Colonic mucosa (tissue), 4 donors: ENCODE data around the gene SYT1. TPM values are rescaled to one million over a fixed set of nuclear protein-coding genes. Genes with fewer than 3 reads are reported as not detected.

ENCODE experiments used
- DNase-seq: peaks from one replicate; pipeline ENCODE4 v3.0.0-alpha.2; 2020
- H3K27ac ChIP-seq: fragments of 200-600 bp; one replicate; pipeline ENCODE4 v1.8.0; 2021
- H3K27me3 ChIP-seq: fragments of 200-600 bp; one replicate; pipeline ENCODE4 v1.8.0; 2021
- H3K36me3 ChIP-seq: fragments of 200-600 bp; one replicate; pipeline ENCODE4 v1.8.0; 2021
- H3K4me1 ChIP-seq: fragments of 200-600 bp; one replicate; pipeline ENCODE4 v1.8.0; 2021; ENCODE audit warnings: mild to moderate bottlenecking
- H3K4me3 ChIP-seq: fragments of 200-600 bp; one replicate; pipeline ENCODE4 v1.8.0; 2021
- H3K9ac ChIP-seq, 2 donors: one replicate each; pipeline ENCODE4 v1.7.0; 2013; ENCODE audit warnings: control low read depth in 2 of 2, low read depth in 2 of 2, low read length in 2 of 2
- H3K9me3 ChIP-seq: fragments of 200-600 bp; one replicate; pipeline ENCODE4 v1.8.0; 2021
- CTCF ChIP-seq: fragments of 200-600 bp; IDR thresholded peaks from one replicate; pipeline ENCODE4 v1.8.0; 2022; ENCODE audit warnings: antibody characterized with exemption, mild to moderate bottlenecking
- intact Hi-C: fragments of 100-400 bp; cut with DNase I; formaldehyde crosslinking; loops from one replicate; pipeline ENCODE4 v1.14.1; 2022
- total RNA-seq, 2 donors: library from RNA; stranded (reverse); fragmentation: NEBNext Ultra II Directional in 1 of 2; extraction: Animal tissue kit (Norgen Biotek cat#: 25700) in 1 of 2; gene quantifications; one replicate each; pipeline ENCODE4 v1.2.1, GENCODE V29; 2021
- donor health status: healthy.
- donor health status: DM: no; HTN: no; CAD: no.
- donor health status: DM: no; HTN: no; CAD: no.

The SYT1 gene
- total RNA-seq, 2 donors from 2014 or later: 0.94 to 3.2 TPM

DNA sequence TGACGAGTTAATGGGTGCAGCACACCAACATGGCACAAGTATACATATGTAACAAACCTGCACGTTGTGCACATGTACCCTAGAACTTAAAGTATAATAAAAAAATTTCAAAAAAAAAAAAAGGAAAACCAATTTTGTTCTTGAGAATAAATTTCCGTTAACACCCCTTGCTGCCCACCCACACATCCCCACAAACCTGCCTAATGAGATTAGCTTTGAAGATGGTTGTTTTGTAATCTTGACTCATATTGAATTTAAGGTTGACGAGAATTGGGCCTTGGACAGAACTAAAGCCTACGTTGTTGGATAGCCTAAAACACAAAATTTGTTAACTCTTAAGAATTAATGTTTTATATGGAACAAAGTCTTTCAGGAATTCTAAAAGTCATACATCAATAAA, 52.9 kb downstream of the SYT1 start:
- intact Hi-C loops: no loop called here
- no peaks in the 10 kb centered on the region for H3K27me3 ChIP-seq
- H3K9ac ChIP-seq: no peak overlapping the region
- no peak overlapping the region for H3K4me3 ChIP-seq
- no peaks in the 10 kb centered on the region for H3K9me3 ChIP-seq
- no peaks in the 10 kb centered on the region for H3K36me3 ChIP-seq
- no peak for DNase-seq
- no peak for TF ChIP-seq CTCF
- H3K27ac ChIP-seq: no peak overlapping the region
- H3K4me1 ChIP-seq: no peaks in the 10 kb centered on the region

DNA sequence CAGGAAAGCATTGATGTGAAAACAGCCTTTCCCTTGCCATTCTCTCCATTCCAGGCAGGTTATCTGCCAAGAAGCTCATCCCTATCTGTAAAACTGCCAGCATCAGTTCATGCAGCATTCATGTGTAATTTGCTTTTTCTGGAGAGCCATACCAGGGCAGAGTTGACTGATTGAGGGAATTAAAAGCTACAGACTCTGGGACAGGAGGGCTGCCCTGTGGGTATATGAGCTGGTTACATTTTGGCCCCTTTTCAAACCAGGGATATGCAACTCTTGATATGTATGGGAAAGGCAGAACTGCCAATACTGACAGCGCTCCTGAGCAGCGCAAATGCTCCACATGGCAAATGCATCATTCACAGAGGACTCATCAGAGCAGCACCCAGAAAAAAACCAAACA, 53.7 kb downstream of the SYT1 start:
- Histone ChIP-seq H3K4me3 (no peak overlapping the region), H3K27ac (no peak overlapping the region), H3K27me3 (no peaks in the 10 kb centered on the region), H3K9me3 (no peaks in the 10 kb centered on the region), H3K9ac (no peak overlapping the region), H3K4me1 (no peaks in the 10 kb centered on the region), H3K36me3 (no peaks in the 10 kb centered on the region)
- intact Hi-C loops: no loop called here
- no peak for DNase-seq
- TF ChIP-seq CTCF: no peak

- H3K27me3 ChIP-seq: no peaks in the 10 kb centered on the region
- no peak overlapping the region for H3K4me3 ChIP-seq
- H3K9ac ChIP-seq: no peak overlapping the region
- no peaks in the 10 kb centered on the region for H3K9me3 ChIP-seq
- TF ChIP-seq CTCF: no peak
- intact Hi-C loops: no loop called here
- DNase-seq: no peak
- no peak overlapping the region for H3K27ac ChIP-seq
- no peaks in the 10 kb centered on the region for H3K36me3 ChIP-seq
- no peaks in the 10 kb centered on the region for H3K4me1 ChIP-seq
Observed at GRCh38 chr12:78928200-78929074, 63.9 kb downstream of the SYT1 start.

GRCh38 chr12:78929075-78929418, 64.5 kb downstream of the SYT1 start:
- Histone ChIP-seq H3K36me3 (no peaks in the 10 kb centered on the region), H3K9ac (no peak overlapping the region), H3K4me3 (no peak overlapping the region), H3K4me1 (no peaks in the 10 kb centered on the region), H3K27me3 (no peaks in the 10 kb centered on the region), H3K27ac (no peak overlapping the region), H3K9me3 (no peaks in the 10 kb centered on the region)
- intact Hi-C loops: no loop called here
- TF ChIP-seq CTCF: no peak
- DNase-seq: no peak

- Histone ChIP-seq H3K27ac (no peak overlapping the region), H3K9me3 (no peaks in the 10 kb centered on the region), H3K9ac (no peak overlapping the region), H3K4me1 (no peaks in the 10 kb centered on the region), H3K27me3 (no peaks in the 10 kb centered on the region), H3K36me3 (no peaks in the 10 kb centered on the region), H3K4me3 (no peak overlapping the region)
- no peak for TF ChIP-seq CTCF
- intact Hi-C loops: no loop called here
- DNase-seq: no peak
Observed at GRCh38 chr12:78931466-78931990, 67.0 kb downstream of the SYT1 start.
